NCI-H187 (cell line): ENCODE data around the gene CARMIL1.

ENCODE experiments used
- DNase-seq, 2 experiments: peaks; one replicate each; lab custom pipeline; 2025; lab: John Stamatoyannopoulos, UW

The CARMIL1 gene

DNA sequence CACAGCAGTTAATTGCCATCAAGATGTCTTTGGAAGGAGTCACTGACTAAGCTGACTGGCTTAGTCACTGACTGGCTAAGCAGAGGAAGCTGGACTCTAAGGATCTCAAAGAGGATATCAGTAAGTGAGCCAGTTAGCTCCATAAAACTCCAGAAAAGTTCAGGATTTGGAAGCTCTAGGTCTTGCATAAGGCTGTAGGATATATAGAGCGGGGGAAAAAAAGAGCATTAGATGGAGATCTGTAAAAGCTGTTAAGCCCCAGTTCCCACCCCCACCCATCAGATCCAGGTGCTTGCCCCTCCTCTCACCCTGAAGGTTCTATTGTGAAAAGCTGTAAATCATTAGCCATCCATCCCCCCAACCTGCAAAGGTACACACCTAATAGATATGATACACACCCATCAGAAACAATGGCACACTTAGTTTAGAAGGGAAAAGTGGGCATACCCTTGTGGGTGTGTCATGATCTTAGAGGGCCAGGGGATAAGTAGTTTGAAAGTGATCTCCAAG is 32.2 kb downstream of the CARMIL1 start:
- DNase-seq, result no peak

DNA sequence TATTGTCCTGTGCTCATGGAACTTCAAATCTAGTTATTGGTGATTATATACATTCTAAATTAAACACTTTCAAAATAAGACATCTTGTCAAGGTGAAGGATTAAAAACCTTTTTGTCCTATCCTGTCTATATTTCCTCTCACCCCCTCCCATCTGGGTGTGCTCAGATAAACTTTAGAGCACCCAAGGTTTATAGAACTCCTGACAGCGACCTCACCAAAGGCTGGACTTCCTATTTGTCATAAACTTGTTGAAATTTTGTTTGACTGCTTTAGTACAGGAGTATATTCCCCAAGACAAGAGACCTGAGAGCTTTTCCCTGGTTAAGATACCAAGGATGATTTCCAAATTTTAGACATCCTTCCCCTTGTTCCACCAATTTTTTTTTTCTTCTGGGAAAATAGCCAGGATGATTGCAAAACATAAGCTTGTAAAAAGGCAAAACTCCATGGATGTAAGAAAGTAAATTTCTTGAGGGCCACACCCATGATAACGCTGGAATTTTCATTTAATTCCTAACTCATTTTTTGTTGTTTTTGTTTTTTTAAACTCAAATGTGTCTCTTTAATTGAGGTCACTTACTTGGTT is 33.0 kb downstream of the CARMIL1 start:
- no peak for DNase-seq

DNA sequence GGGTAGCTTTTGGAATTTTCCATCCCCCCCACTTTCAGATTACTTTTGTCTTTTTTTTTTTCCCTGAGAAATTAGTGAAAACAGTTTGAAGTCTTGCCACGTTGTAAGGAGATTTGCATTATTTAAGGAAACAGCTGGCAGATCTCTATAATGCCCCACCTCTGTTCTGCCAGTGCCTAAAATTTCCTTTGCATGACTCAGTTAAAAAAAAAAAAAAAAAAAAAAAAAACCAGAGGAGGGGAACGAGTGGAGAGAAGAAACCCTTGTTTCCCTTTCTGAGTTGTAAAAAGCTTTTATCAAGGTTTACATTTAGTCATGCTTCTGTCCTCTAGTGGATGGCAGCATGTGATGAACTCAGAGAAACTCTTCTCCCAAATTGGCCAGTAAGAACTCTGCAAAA is 33.5 kb downstream of the CARMIL1 start:
- no peak for DNase-seq

DNA sequence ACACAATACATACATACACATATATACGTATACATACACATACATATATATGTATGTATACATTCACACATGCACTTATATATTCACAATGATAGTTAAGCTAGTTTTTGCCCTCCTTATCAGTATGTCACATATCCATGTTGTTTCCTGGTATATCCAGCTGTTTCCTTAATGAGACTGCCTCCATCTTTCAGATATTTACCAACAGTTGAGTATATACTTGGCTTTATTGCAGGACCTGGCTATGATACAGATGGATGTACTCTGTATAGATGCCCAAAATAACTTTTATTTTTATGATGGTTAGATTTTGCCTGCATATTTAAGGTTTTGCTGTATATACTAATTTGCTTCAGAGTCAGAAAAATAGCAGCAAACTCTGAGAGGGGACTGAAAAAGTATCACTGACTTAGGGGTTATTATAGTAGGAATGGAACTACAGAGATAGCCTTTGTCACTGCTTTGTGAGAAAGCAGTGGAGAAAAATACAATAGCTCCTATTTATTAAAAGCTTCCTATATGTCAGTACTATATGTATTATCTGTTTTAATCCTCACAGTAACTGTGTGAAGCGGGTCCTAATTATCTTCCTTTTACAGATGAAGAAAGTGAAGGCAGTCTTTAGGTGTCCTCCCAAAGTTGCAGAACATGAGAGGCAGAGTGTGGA is 35.5 kb downstream of the CARMIL1 start:
- no peak for DNase-seq

DNA sequence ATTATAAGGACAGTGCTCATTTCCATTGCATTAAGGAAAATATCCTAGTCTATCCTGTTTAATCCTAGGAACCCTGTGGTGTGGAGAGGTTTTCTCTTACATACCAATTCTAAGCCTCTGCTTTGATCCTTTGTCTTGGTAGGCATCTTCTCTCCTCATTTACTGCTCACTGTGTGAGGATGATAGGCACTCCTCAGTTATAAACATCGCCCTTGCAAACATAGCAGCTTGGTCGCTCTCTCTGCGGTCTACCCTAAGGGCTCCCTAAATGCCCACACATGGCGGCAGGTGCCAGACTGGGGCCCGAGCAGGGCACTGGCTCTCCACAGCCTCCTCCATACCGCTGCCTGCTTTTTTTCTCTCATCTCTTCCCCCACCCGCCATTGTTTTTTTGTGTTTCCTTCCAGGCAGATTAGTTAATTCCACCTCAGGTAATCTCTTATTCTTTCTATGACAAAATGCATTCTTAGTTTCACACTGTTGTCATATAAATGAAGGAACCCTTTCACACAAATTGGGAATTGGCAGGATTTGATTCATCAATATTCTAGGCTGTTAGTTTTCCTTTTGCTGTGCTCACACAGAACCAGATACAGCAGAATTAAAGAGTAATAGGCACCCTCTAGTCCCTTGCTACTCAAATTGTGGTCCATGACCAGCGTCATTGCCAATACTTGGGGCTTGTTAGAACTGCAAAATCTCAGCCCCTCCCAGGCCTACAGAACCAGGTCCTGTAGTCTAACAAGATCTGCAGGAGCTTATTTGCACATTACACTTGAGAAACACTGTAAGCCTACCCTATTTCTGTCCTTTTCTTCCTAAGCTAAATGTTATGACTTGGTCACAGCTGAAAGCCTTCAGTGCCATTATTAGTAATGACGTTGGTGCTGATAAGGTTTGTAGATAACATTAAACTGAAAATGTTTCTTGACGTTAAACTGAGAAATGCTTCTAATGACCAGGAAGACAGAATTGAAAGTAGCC is 36.3 kb downstream of the CARMIL1 start:
- no peak for DNase-seq

DNA sequence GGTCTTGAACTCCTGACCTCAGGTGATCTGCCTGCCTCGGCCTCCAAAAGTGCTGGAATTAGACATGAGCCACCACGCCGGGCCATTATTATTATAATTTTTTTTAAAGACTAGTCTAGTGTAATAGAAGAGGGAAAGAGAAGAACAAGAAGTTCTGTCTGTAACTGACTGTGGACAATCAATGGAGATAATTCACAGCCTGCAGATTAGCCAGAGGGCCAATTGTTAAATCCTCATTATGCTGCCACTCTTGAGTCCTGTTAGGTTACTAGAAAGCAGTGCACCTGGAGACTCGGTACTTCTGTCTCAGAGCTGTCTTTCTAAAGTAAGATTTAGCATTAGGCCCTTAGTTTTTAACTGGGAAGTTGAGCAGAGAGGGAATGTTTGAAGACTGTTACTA is 37.5 kb downstream of the CARMIL1 start:
- no peak for DNase-seq

DNA sequence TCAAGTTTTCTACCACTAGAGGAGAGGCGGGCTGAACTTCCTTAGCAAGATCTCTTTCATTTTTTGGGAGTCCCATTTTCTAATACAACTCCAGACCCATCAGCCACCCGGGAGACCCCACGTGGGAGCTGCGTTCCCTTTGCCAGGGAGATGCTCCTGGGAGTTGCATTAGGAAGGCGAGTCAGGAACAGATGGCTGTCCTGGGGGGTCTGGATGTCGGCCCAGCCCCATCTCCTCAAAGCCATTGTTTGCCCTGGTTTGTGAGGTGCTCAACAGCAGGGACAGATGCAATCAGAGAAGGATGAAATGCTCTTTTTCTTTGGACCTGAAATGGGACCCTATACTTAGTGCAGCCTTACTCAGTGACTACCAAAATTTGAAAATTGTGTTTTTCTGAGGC is 39.4 kb downstream of the CARMIL1 start:
- DNase-seq, result no peak

DNA sequence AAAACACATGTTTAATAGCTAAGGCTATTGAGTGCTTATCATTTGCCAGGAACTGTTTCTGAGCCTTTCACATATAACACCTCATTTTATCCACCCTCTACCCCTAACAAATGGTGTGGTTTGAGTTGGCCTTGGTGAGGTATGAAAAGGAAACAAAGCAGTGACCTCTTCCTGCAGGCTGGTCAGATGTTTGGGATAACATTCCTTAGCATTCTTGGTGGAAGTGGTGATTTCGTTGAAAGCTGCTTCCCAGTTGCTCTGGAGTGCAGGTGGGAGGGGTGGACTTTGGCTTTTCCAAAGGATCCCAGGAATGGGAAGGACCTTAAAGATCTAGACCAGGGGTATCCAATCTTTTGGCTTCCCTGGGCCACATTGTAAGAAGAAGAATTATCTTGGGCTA is 41.3 kb downstream of the CARMIL1 start:
- no peak for DNase-seq

DNA sequence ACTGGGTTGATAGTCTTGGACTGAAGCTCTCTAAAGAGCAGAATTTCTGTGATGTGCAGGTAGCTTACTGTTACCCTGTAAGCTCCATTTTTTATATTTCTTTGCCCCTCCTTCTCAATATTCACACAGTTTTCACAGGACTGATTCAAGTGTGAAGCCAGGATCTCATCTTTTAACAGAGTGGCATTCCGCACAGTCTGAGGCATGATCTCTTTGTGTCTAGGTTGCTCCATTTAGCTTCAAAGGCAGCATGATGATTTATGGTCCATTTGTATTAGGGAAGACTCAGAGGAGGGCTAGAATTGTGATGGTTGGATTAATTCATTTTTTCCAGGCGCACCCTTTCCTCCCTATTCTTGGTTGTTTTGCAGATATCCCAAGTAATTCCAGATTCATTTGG is 43.5 kb downstream of the CARMIL1 start:
- DNase-seq, result no peak

DNA sequence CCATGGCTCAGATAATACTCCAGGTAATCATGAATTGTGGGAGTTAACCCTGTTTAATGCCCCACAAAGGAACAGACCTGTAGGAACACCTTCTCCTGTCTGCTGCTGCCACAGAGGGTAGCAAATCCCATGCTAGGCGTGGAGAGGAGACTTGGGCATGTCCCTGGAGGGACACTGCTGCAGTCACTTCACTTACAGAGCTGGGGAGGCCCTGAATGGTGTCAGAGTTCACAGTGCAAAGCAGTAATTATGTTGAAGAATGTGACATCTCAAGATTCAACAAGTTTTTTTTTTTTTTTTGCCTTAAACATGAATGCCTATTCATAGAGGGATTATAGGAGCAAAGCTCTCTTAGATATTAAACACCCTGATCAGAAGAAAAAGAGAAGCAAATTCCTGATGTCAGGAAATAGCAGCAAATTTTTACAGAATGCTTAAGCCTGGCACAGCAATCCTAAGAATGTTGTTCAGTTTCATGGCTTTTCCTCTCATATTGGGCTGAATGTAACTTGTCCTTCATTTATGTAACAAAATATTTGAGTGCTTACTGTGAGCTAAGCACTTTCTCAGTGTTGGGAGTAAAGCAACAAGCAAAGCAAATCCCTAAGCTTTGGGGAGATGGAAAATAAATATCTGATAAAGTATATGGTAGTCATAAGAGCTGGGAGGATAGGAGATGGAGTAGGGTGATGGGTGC is 45.0 kb downstream of the CARMIL1 start:
- DNase-seq, result no peak

DNA sequence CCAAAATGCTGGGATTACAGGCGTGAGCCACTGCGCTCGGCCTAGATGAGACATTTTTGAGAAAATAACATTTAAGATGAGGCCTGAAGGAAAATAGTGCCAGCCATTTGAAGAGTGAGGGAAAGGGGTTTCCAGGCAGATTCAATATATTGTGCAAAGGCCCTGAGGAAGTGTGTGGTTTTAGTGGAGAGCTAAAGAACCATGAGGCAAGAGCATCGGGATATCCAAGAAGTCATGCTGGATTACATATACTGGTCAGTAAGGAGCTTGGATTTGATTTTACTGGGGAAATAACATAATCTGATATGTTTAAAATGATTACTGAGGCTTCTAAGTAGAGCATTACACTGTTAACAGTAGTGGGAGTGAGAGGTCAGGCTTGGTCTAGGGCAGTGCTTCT is 47.0 kb downstream of the CARMIL1 start:
- no peak for DNase-seq

DNA sequence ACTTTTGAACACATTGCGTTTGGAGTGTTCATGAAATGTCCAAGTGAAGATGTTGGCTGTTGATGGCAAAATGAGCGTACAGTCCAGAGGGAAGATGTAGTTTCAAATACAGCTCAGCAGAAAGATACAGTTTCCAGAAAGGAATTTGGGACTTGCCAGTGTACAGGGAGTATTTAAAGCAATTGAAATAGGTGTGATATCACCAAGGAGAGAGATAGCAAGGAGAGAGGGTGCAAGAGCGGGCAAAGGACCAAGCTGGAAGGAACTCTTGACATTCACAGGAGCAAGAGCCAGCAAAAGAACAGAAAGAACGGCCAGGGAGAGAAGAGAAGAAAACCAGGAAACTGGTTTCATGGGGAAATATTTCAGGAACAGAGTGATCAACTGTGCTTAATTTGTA is 47.8 kb downstream of the CARMIL1 start:
- no peak for DNase-seq

DNA sequence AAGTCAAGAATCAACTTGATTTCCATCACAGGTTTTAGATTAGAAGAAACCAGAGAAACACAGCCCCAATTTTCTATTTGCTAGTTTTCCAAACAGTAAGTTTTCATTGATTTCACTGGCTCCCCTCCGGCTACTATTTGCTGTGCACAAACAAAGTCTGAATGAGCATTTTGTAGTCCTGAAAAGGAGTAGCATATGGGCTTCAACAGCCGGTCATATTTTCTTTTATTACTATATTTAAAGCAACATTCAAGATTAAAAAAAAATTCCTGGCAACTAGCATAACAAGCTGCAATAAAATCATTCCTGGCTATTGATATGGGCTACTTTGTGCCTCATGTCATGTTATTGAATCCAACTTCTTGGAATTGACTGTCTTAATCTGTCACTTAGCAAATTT is 48.3 kb downstream of the CARMIL1 start:
- no peak for DNase-seq

DNA sequence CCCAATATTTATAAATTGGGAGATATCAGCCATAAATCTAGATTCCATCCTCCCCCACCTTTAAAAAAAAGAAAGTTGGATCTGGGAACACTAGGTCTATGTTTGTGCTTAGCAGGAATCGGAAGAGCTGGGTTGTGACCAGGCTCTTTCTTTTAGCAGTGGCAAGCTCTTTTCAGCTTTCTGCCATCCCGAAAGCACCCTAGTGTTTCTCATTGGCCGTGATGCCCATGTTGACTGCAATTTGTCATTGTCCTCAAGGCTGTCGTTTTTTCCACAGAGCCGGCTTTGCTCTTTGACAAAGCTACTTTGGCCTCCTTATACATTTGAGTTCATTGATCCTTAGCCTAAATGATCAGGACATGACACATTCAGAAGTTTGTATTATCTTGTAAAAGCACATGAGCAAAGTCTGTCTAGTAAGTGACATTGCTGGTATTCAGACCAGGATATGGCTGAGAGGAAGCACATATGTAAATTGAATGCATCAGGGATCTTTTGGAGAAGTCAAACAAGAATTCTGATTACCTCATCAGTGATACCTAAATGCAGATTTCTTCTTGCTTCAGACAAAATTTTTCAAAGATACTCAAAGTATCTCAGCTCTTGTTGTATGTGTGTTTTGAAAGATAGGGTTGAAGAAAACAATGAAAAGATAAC is 50.1 kb downstream of the CARMIL1 start:
- no peak for DNase-seq

DNA sequence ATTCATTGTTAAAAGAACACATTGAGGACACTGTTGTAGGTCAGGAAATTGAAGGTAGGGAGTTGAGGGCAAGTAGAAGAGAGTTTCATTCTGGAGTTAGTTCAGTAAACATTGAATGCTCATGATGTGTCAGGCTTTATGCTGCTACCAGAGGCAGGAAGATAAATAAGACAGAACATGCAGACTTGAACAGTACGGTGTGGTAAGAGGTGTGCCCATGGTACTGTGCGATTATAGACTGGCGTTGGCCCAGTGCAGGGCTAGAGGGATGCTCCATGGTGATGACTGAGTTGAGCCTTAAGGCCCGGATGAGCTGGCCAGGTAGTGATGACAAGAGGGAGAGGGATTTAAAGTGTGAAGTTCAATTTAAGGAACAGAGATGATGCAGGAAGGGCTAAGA is 50.8 kb downstream of the CARMIL1 start:
- DNase-seq, result no peak

DNA sequence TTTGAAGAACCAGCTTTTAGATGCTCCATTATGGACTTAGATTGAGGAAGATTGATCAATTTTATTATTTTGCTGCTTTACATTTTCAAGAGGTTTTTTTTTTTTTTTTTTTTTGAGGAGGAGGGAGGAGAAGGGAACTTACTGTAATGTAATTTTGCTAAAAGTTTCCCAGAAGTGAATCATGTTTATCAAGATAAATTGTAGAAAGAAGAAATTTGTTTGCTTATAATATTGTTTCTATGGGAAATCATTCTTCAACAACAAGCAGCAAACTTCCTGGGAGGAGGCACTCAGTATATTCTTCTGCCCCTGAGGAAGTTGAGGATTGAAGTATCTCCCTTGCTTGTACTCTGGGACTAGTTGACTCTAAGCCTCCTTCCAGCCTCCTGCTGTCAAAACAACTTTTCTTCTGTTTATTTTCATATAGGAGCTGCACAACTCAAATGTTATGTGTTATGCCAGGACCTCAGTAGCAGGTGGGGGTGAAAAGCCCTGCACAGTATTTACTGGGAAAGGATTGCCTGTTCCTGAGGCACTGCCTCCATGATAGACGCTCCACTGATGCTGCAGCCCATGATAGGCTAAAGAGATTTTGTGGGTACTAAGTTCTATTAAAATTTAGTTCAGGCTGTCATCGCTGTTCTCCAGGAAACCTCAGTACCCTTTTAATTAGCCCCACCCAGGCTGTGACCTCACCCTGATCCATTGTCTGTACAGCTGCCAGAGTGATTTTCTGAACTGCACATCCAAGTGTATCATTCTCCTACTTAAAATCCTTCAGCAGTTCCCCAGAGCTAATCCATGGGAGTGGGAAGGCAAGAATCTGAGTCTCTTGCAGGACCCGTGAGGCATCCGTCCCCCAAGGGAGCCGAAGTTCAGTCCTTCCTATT is 51.9 kb downstream of the CARMIL1 start:
- no peak for DNase-seq

DNA sequence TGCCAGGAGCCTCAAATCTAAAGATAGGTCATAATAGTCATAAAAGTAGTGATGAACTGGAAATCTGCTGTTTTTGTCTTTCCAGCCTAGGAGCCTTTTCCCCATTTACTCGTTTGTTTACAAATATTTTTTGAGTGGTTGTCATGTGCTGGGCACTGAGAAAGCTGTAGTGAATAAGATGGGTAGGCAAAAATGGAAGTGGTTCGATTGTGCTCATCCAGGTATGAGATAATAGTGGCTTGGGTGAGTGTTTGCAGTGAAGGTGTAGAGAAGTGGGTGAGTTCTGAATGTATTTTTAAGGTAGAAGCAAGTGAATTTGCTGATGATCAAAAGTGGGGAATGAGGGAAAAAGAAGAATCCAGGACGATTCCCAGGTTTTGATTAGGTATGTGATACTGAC is 53.0 kb downstream of the CARMIL1 start:
- no peak for DNase-seq

DNA sequence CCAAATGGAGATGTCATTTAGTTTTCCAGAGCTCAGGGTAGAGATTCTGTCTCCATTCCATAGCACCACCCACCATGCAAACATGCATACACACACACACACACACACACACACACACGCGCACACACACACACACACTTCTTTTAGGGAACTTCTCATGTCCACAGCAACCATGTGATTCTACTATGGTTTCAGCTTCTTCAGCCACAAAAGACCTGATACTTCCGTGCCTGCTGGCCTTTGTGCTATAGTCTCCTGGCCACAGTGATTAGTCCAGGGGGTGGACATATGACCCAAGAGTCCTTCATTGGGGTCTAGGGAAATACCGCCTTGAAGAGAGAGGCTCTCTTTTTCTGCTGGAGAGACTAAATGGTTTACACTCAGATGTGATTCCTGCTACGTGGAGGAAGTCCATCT is 53.5 kb downstream of the CARMIL1 start:
- DNase-seq, result no peak

DNA sequence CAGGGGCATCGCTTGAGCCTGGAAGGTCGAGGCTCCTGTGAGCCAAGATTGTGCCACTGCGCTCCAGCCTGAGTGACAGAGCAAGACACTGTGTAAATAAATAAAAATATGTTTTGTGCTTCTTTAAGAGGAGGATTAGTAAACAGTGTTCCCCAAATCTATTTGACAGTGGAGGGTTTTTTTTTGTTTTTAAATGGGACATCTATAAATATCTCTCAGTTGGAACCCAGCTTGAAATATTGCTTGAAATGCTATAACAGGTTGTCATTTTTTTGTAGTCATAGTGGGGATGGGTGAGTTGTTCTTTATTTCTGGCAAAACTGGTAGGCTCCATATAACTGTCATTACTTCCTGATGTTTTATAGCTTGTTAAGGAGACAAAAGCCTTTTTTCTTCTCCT is 54.3 kb downstream of the CARMIL1 start:
- no peak for DNase-seq

DNA sequence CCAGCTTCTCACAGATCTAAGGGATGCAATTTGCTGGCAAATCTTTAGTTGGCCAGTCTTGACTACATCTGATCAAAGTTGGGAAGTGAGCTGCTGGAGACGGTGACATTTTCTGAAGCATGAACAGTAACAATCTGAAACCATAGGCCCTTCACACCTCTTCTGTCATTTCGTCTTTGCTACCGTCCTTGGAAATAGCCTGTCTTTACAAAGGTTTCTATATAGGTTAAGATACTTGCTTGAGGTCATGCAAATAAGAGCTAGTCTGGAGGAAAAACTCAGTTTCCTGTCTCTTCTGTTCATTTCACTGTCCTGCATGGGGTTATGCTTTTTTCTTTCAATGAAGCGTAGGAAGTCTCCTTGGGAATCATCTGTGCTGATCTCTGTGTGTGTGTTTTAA is 55.6 kb downstream of the CARMIL1 start:
- DNase-seq, result no peak

DNA sequence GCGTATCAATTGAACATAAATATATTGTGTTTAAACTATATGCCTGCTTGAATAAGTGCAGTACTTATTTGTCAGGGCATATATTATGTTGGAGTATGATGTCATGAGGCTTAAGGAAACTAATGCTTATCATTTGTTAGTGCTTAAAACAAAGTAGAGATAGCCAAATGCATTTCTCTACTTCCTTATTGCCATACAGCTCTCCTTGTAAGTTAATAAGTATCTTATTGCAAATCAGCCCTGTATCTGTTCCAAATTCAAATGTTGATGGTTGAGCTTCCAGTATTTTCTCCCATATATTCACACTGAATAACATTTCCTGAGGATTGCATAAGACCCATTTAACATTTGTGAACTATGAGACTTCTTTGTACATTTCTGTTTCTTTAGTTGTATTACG is 57.8 kb downstream of the CARMIL1 start:
- no peak for DNase-seq
